Effector memory CD4-positive, alpha-beta T cell (primary cell): ENCODE data around the gene SBK1.
"Not testable (repeated sequence)": the region's sequence is repeated elsewhere in the genome, so short reads cannot be mapped to it uniquely, and the experiment has no call there.

Experiments
- DNase-seq, 3 donors: peaks; one replicate each; pipeline ENCODE4 v3.0.0-alpha.2; 2020
- H3K27ac ChIP-seq: 2 replicates; pipeline ENCODE4 v1.7.0; 2013; ENCODE audit warnings: mild to moderate bottlenecking, low read length, moderate library complexity; ENCODE audit not compliant: insufficient read depth, poor library complexity, severe bottlenecking
- H3K27me3 ChIP-seq: replicated peaks from 2 replicates; pipeline ENCODE4 v1.7.0; 2013; ENCODE audit warnings: mild to moderate bottlenecking, low read length; ENCODE audit not compliant: insufficient read depth, control insufficient read depth, poor library complexity, severe bottlenecking
- H3K36me3 ChIP-seq: 2 replicates; pipeline ENCODE4 v1.7.0; 2013; ENCODE audit warnings: mild to moderate bottlenecking, low read length, moderate library complexity; ENCODE audit not compliant: control insufficient read depth, insufficient read depth
- H3K4me1 ChIP-seq: 2 replicates; pipeline ENCODE4 v1.7.0; 2013; ENCODE audit warnings: low read length, mild to moderate bottlenecking; ENCODE audit not compliant: control insufficient read depth, insufficient read depth, poor library complexity, severe bottlenecking
- H3K4me3 ChIP-seq: 2 replicates; pipeline ENCODE4 v1.7.0; 2013; ENCODE audit warnings: low read length, low read depth, mild to moderate bottlenecking; ENCODE audit not compliant: insufficient read depth, poor library complexity, severe bottlenecking
- H3K9me3 ChIP-seq: 2 replicates; pipeline ENCODE4 v1.7.0; 2013; ENCODE audit warnings: mild to moderate bottlenecking, low read length, moderate library complexity; ENCODE audit not compliant: control insufficient read depth

The SBK1 gene

GRCh38 chr16:28326881-28327610 is 34.7 kb downstream of the SBK1 start:
- Histone ChIP-seq H3K4me3 (no peak overlapping the region), H3K27me3 (no peaks in the 10 kb centered on the region), H3K4me1 (no peaks in the 10 kb centered on the region), H3K36me3 (no peaks in the 10 kb centered on the region), H3K9me3 (no peaks in the 10 kb centered on the region), H3K27ac (no peak overlapping the region)
- peak in 2 of 3 donors; percentile 20 to 40 for DNase-seq

GRCh38 chr16:28330232-28330631 is 37.9 kb downstream of the SBK1 start:
- not testable (repeated sequence) for DNase-seq, H3K9me3 ChIP-seq, H3K27me3 ChIP-seq, H3K27ac ChIP-seq, H3K4me3 ChIP-seq, H3K36me3 ChIP-seq, H3K4me1 ChIP-seq

GRCh38 chr16:28330981-28331380 is 38.7 kb downstream of the SBK1 start:
- H3K4me1 ChIP-seq, H3K27ac ChIP-seq, H3K4me3 ChIP-seq, DNase-seq, H3K36me3 ChIP-seq, H3K9me3 ChIP-seq, H3K27me3 ChIP-seq: not testable (repeated sequence)

- DNase-seq, H3K4me1 ChIP-seq, H3K36me3 ChIP-seq, H3K27me3 ChIP-seq, H3K4me3 ChIP-seq, H3K27ac ChIP-seq, H3K9me3 ChIP-seq: not testable (repeated sequence)
Measured at GRCh38 chr16:28332632-28333031, 40.3 kb downstream of the SBK1 start.

- not testable (repeated sequence) for H3K9me3 ChIP-seq, H3K27me3 ChIP-seq, H3K4me3 ChIP-seq, DNase-seq, H3K27ac ChIP-seq, H3K36me3 ChIP-seq, H3K4me1 ChIP-seq
Measured at GRCh38 chr16:28335678-28336077, 43.4 kb downstream of the SBK1 start.

DNA sequence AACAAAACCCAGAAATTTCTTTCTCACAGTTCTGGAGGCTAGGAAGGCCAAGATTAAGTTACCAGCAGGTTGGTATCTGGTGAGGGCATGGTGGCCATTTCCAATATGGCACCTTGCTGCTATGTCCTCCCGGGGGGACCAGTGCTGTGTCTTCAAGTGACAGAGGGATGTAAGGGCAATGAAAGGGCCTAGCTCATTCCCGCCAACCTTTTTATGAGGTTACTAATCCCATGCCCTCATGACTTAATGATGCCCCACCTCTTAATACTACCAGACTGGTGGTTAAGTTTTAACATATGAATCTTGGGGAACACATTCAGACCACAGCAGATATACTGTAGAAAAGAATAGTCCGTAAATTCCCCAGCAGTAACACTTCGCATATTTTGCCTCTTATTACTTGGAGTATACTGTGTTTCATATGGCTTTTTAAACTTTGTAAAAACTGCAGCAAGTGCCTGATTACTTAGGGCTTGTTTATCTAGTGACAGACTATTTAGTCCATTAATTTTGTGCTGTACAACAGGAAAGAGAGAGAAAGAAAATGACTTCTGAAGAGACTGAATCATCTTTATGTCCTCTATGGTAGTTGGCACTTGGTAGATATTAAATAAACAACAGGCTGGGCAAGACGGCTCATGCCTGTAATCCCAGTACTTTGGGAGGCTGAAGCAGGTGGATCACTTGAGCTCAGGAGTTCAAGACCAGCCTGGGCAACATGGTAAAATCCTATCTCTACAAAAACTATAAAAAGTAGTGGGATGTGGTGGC is 44.8 kb downstream of the SBK1 start:
- not testable (repeated sequence) for H3K4me1 ChIP-seq, DNase-seq, H3K4me3 ChIP-seq, H3K36me3 ChIP-seq, H3K9me3 ChIP-seq, H3K27me3 ChIP-seq, H3K27ac ChIP-seq

GRCh38 chr16:28338230-28338629 is 45.9 kb downstream of the SBK1 start:
- not testable (repeated sequence) for H3K4me3 ChIP-seq, H3K4me1 ChIP-seq, H3K27ac ChIP-seq, H3K9me3 ChIP-seq, DNase-seq, H3K36me3 ChIP-seq, H3K27me3 ChIP-seq

DNA sequence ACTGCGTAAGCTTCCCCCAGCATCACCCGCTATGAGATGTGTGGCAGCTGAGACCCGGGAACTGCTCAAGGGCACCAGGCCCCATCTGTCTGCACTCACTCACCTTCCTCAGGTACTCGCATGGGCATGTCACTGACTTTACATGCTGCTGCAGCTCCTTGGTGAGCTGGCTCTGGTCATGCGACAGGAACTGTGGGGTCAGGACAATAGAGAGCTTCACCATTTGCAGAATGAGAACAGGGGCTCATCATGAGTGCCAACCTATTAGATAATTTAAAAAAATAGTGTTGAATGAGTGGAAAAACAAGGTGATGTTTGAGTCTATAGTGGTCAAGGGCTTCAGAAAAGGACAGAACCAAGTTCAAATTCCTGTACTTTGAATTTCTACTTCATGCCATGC is 70.3 kb downstream of the SBK1 start:
- not testable (repeated sequence) for H3K36me3 ChIP-seq, H3K27me3 ChIP-seq, DNase-seq, H3K27ac ChIP-seq, H3K9me3 ChIP-seq, H3K4me3 ChIP-seq, H3K4me1 ChIP-seq

- H3K36me3 ChIP-seq, H3K27ac ChIP-seq, H3K4me3 ChIP-seq, H3K9me3 ChIP-seq, DNase-seq, H3K4me1 ChIP-seq, H3K27me3 ChIP-seq: not testable (repeated sequence)
Measured at GRCh38 chr16:28363408-28363807, 71.1 kb downstream of the SBK1 start, which contains the start of gene NPIPB6. Gene NPIPB6 (minus strand): TSS chr16:28363508. CDS start chr16:28362822, 686 bp downstream.
